CD14-positive monocyte (primary cell): Measurements from ENCODE around the gene ARFGEF2. TPM values are rescaled to one million over a fixed set of nuclear protein-coding genes. Genes with fewer than 3 reads are reported as not detected.
A peak's percentile ranks its signal among the peaks of the same experiment; 100 is the strongest.

ENCODE experiments used
- DNase-seq, 3 donors: peaks; one replicate each; pipeline ENCODE4 v3.0.0-alpha.2; 2011 to 2022
- H2AFZ ChIP-seq: 2 replicates; pipeline ENCODE4 v1.6.0; 2012; ENCODE audit warnings: mild to moderate bottlenecking, low read depth, low read length, inconsistent platforms; ENCODE audit not compliant: insufficient read depth, poor library complexity, severe bottlenecking
- H3K27ac ChIP-seq, 2 donors: 1 replicate in 1 of 2; 2 replicates in 1 of 2; pipeline ENCODE4 v1.5.1; 2012 to 2013; ENCODE audit warnings: low read length in 2 of 2, control low read depth in 1 of 2, inconsistent platforms in 1 of 2, low read depth in 1 of 2, mild to moderate bottlenecking in 1 of 2
- H3K27me3 ChIP-seq, 2 donors: one replicate each; pipeline versions ENCODE4 v1.6.0 to v1.6.1; 2011 to 2013; ENCODE audit warnings: low read length in 2 of 2; ENCODE audit not compliant: control insufficient read depth in 2 of 2, insufficient read depth in 2 of 2
- H3K36me3 ChIP-seq, 2 donors: replicated peaks in 1 of 2; 1 replicate in 1 of 2; 2 replicates in 1 of 2; pipeline versions ENCODE4 v1.5.1 to v1.6.1; 2012 to 2013; ENCODE audit warnings: low read length in 2 of 2, control low read depth in 1 of 2, inconsistent platforms in 1 of 2, mild to moderate bottlenecking in 1 of 2; ENCODE audit not compliant: insufficient read depth in 2 of 2, control insufficient read depth in 1 of 2
- H3K4me1 ChIP-seq, 2 donors: 1 replicate in 1 of 2; 2 replicates in 1 of 2; pipeline versions ENCODE4 v1.5.1 to v1.6.1; 2012 to 2013; ENCODE audit warnings: low read length in 2 of 2, control low read depth in 1 of 2, inconsistent platforms in 1 of 2, mild to moderate bottlenecking in 1 of 2, moderate library complexity in 1 of 2; ENCODE audit not compliant: insufficient read depth in 2 of 2, control insufficient read depth in 1 of 2
- H3K4me2 ChIP-seq: replicated peaks from 2 replicates; pipeline ENCODE3; 2012; ENCODE audit warnings: low read length, moderate library complexity, mild to moderate bottlenecking; ENCODE audit not compliant: poor library complexity, severe bottlenecking; ENCODE audit errors: extremely low read depth
- H3K4me3 ChIP-seq, 3 experiments: fragments of 200-600 bp in 1 of 3; sonication (generic) in 1 of 3; replicated peaks in 1 of 3; 1 replicate in 2 of 3; 2 replicates in 1 of 3; pipeline ENCODE4 v1.5.1; 2011 to 2013; ENCODE audit warnings: low read length in 3 of 3, mild to moderate bottlenecking in 3 of 3, control low read depth in 2 of 3, low read depth in 2 of 3, inconsistent platforms in 1 of 3, moderate library complexity in 1 of 3
- H3K79me2 ChIP-seq: 2 replicates; pipeline ENCODE4 v1.6.0; 2012; ENCODE audit warnings: mild to moderate bottlenecking, control low read depth, inconsistent platforms, low read length, moderate library complexity; ENCODE audit not compliant: insufficient read depth
- H3K9ac ChIP-seq: 2 replicates; pipeline ENCODE4 v1.6.0; 2017; ENCODE audit warnings: low read length, mild to moderate bottlenecking; ENCODE audit not compliant: insufficient read depth, poor library complexity, severe bottlenecking
- H3K9me3 ChIP-seq, 2 donors: replicated peaks in 1 of 2; 1 replicate in 1 of 2; 2 replicates in 1 of 2; pipeline versions ENCODE4 v1.5.1 to v1.6.1; 2012 to 2013; ENCODE audit warnings: low read length in 2 of 2, control low read depth in 1 of 2; ENCODE audit not compliant: control insufficient read depth in 1 of 2, insufficient read depth in 1 of 2
- H4K20me1 ChIP-seq: 2 replicates; pipeline ENCODE4 v1.6.0; 2012; ENCODE audit warnings: mild to moderate bottlenecking, low read length, control low read depth, moderate library complexity; ENCODE audit not compliant: insufficient read depth
- H3K27ac Mint-ChIP-seq, 7 donors: one replicate each; pipeline ENCODE4 v1.8.0; 2020; ENCODE audit warnings: mild to moderate bottlenecking in 7 of 7, mixed read lengths in 7 of 7, moderate library complexity in 6 of 7, inconsistent platforms in 2 of 7
- H3K27me3 Mint-ChIP-seq, 3 donors: one replicate each; pipeline ENCODE4 v1.8.0; 2021 to 2022; ENCODE audit warnings: low read depth in 3 of 3, mild to moderate bottlenecking in 3 of 3, mixed read lengths in 3 of 3, moderate library complexity in 3 of 3, inconsistent platforms in 1 of 3
- H3K36me3 Mint-ChIP-seq, 2 donors: one replicate each; pipeline ENCODE4 v1.8.0; 2020; ENCODE audit warnings: mixed read lengths in 2 of 2, inconsistent platforms in 1 of 2, mild to moderate bottlenecking in 1 of 2
- H3K4me1 Mint-ChIP-seq: one replicate; pipeline ENCODE4 v1.8.0; 2020; ENCODE audit warnings: mild to moderate bottlenecking, mixed read lengths
- H3K4me3 Mint-ChIP-seq, 2 donors: one replicate each; pipeline ENCODE4 v1.8.0; 2020; ENCODE audit warnings: mild to moderate bottlenecking in 2 of 2, mixed read lengths in 2 of 2, moderate library complexity in 1 of 2
- H3K9me3 Mint-ChIP-seq, 7 donors: one replicate each; pipeline ENCODE4 v1.8.0; 2020 to 2022; ENCODE audit warnings: mixed read lengths in 7 of 7, mild to moderate bottlenecking in 6 of 7, moderate library complexity in 6 of 7, inconsistent platforms in 2 of 7
- WGBS: methylation state at CpG from one replicate; pipeline ENCODE4 v1.1.5; 2013; ENCODE audit warnings: missing lambda C conversion rate; ENCODE audit not compliant: insufficient coverage; 5-methylcytosine and 5-hydroxymethylcytosine counted together
- intact Hi-C, 2 donors: fragments of 100-400 bp; cut with micrococcal nuclease; formaldehyde crosslinking; loops; one replicate each; pipeline versions ENCODE4 v1.15.0 to v1.15.1; 2023
- polyA plus RNA-seq, 3 donors: library from polyadenylated mRNA; depleted of rRNA in 1 of 3; unstranded in 2 of 3; stranded (reverse) in 1 of 3; fragments of 300-500 nt in 2 of 3; fragments of >200 nt in 1 of 3; fragmentation: Illumina TruSeq in 2 of 3; gene quantifications; 1 replicate in 2 of 3; 2 replicates in 1 of 3; pipeline ENCODE4 v1.2.3, GENCODE V29; 2012 to 2021
- TF ChIP-seq, protein P1 (sequence below): fragments of 200-600 bp; IDR thresholded peaks from one replicate; pipeline ENCODE4 v1.8.0; 2022; ENCODE audit warnings: antibody characterized with exemption, mild to moderate bottlenecking

ARFGEF2 gene
- polyA plus RNA-seq, 3 donors, result 4.6 to 10.9 (median 5.5) TPM

DNA sequence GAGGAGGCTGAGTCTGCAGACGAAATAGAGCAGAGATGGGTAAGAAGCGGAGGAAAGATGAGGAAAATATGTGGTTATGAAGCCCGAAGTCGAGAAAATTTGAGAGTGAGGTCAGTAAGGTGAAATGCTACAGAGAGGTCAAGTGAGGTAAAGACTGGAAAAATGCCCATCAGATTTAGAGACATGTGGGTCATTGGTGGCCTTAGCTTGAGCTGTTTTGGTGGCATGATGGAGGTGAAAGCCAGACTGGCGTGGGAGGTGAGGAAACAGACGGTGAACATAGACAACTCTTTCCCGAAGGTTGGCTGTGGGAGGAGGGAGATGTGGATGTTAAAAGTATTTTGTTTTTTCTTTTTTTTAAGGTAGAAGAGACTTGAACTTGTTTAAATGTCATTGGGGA, 9.4 kb downstream of the ARFGEF2 start:
- intact Hi-C loops, result no loop called here
- H3K36me3 Mint-ChIP-seq, result peaks cover 1 to 6% of the 10 kb centered on the region in 2 donors
- H3K79me2 ChIP-seq, result peaks cover 86% of the 10 kb centered on the region
- H3K27me3 ChIP-seq, result no peaks in the 10 kb centered on the region
- H3K4me2 ChIP-seq, result no peak overlapping the region
- DNase-seq, result no peak
- no peaks in the 10 kb centered on the region for H3K9me3 ChIP-seq
- TF ChIP-seq, protein P1, sequence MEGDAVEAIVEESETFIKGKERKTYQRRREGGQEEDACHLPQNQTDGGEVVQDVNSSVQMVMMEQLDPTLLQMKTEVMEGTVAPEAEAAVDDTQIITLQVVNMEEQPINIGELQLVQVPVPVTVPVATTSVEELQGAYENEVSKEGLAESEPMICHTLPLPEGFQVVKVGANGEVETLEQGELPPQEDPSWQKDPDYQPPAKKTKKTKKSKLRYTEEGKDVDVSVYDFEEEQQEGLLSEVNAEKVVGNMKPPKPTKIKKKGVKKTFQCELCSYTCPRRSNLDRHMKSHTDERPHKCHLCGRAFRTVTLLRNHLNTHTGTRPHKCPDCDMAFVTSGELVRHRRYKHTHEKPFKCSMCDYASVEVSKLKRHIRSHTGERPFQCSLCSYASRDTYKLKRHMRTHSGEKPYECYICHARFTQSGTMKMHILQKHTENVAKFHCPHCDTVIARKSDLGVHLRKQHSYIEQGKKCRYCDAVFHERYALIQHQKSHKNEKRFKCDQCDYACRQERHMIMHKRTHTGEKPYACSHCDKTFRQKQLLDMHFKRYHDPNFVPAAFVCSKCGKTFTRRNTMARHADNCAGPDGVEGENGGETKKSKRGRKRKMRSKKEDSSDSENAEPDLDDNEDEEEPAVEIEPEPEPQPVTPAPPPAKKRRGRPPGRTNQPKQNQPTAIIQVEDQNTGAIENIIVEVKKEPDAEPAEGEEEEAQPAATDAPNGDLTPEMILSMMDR, result no peak
- peaks cover 0 to 1% (median 0%) of the 10 kb centered on the region in 7 donors for H3K9me3 Mint-ChIP-seq
- H3K27ac ChIP-seq, result no peak overlapping the region
- H3K27me3 Mint-ChIP-seq, result peaks cover 0 to 4% (median 0%) of the 10 kb centered on the region in 3 donors
- peaks cover 85% of the 10 kb centered on the region for H4K20me1 ChIP-seq
- peaks cover 23% of the 10 kb centered on the region for H3K4me1 Mint-ChIP-seq
- H3K27ac Mint-ChIP-seq, result no peak overlapping the region
- H3K4me3 ChIP-seq, result no peak overlapping the region
- no peaks in the 10 kb centered on the region for H3K36me3 ChIP-seq
- 95% methylated on average over 7 of the region's 7 CpGs for WGBS
- no peak overlapping the region for H3K4me3 Mint-ChIP-seq
- H3K4me1 ChIP-seq, result peaks cover 7 to 9% of the 10 kb centered on the region in 2 donors
- no peak overlapping the region for H3K9ac ChIP-seq
- H2AFZ ChIP-seq, result no peak overlapping the region

DNA sequence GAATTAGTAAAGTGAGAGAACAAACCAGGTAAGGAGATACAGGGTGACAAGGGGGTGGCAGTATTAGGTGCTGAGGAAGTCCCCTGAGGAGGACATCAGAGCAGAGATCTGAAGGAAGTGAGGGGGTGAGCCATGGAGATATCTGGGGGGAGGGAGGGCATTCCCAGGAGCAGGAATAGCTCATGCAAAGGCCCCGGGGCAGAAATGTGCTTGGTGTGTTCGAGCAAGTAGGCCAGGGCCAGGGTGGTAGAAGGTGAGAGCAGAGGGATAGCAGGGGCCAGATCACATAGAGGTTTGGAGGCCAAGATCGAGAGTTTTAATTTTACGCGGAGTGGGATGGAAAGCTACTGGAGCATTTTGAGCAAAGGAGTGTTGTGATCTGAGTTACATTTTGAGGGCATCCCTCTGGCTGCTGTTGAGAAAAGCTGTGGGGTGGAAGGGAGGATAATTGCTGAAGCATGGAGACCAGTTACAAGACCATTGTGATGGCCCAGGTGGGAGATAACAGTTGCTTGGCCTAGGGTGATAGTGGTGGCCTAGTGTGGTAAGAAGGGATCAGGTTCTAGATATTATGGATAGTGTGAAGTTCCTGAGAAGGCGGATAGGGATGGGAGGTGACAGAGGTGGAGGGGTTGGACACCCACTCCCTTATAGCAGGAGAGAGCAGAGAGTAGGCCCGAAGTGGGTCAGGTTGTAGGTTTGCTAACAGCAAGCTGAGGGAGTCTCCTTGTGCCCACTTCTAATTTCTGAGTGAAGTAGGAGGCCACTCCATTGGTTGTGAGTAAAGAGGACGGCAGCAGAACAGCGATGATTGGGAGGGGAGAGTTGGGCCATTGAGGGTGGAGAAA, 10.2 kb downstream of the ARFGEF2 start:
- peaks cover 2 to 5% of the 10 kb centered on the region in 2 donors for H3K4me1 ChIP-seq
- no peak overlapping the region for H3K27ac Mint-ChIP-seq
- no peaks in the 10 kb centered on the region for H3K9me3 ChIP-seq
- H3K36me3 ChIP-seq, result no peaks in the 10 kb centered on the region
- no peak overlapping the region for H3K4me2 ChIP-seq
- TF ChIP-seq, protein P1, result no peak
- no peak overlapping the region for H2AFZ ChIP-seq
- H4K20me1 ChIP-seq, result peaks cover 80% of the 10 kb centered on the region
- H3K4me1 Mint-ChIP-seq, result peaks cover 14% of the 10 kb centered on the region
- no peaks in the 10 kb centered on the region for H3K27me3 ChIP-seq
- peaks cover 0 to 1% (median 0%) of the 10 kb centered on the region in 7 donors for H3K9me3 Mint-ChIP-seq
- no peak overlapping the region for H3K4me3 ChIP-seq
- 98% methylated on average over 9 of the region's 9 CpGs for WGBS
- H3K36me3 Mint-ChIP-seq, result peaks cover 1 to 9% of the 10 kb centered on the region in 2 donors
- H3K79me2 ChIP-seq, result peaks cover 81% of the 10 kb centered on the region
- intact Hi-C loops, result no loop called here
- H3K27me3 Mint-ChIP-seq, result peaks cover 0 to 4% (median 0%) of the 10 kb centered on the region in 3 donors
- peak overlapping the region in 1 of 2 donors; percentile 31 for H3K27ac ChIP-seq
- no peak overlapping the region for H3K4me3 Mint-ChIP-seq
- no peak for DNase-seq
- no peak overlapping the region for H3K9ac ChIP-seq
